Activated CD8-positive, alpha-beta memory T cell treated with anti-CD3 and anti-CD28 coated beads for 48 hours (primary cell): ENCODE results near the gene CNN2.

Experiments
- DNase-seq, 3 experiments: peaks; one replicate each; pipeline ENCODE4 v3.0.0-alpha.2; 2020; ENCODE audit warnings: low read depth in 2 of 3, low spot score in 2 of 3

CNN2 gene

DNA sequence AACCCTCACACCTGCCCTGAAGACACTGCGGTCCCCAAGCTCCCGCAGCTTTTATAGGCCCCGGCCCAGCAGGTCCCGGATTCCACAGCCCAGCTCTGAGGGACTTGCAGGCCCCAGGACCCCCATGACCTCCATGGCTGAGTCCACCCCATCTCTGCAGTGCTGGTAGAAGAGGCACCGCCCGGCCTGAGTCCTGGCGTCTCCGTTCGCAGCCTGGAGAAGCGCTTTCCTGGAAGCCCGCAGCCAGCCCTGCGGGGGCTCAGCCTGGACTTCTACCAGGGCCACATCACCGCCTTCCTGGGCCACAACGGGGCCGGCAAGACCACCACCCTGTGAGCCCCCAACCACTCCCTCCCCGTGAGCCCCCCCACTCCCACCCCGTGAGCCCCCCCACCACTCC, 22.7 kb downstream of the CNN2 start:
- DNase-seq = no peak

DNA sequence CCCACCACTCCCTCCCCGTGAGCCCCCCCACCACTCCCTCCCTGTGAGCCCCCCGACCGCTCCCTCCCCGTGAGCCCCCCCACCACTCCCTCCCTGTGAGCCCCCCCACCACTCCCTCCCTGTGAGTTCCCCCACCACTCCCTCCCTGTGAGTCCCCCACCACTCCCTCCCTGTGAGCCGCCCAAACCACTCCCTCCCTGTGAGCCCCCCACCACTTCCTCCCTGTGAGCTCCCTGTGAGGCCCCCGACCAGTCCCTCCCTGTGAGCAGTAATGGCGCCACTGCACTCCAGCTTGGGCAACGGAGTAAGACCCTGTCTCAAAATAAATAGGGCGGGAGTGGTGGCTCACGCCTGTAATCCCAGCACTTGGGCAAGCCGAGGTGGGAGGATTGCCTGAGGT, 23.4 kb downstream of the CNN2 start:
- DNase-seq = no peak

DNA sequence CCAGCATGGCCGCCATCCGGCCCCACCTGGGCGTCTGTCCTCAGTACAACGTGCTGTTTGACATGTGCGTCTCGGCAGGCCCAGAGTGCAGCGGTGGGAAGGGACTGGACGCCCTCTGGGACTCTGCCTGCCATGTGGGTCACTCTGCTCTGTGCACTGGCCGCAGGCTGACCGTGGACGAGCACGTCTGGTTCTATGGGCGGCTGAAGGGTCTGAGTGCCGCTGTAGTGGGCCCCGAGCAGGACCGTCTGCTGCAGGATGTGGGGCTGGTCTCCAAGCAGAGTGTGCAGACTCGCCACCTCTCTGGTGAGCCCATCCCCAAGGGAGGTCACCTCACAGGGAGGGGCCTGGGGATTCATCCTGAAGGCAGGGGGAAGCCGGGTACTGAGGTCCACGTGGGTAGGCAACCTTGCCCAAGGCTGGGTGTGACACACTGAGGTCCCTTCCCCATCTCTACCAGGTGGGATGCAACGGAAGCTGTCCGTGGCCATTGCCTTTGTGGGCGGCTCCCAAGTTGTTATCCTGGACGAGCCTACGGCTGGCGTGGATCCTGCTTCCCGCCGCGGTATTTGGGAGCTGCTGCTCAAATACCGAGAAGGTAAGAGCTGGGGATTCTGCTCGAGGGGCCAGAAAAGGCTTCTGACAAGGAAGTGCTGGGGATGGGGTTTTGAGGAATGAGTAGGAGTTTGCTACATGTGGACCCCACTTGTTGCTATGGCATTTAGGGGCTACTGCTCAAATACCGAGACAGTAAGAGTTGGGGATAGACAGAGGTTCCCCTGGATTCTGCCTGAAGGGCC, 24.8 kb downstream of the CNN2 start:
- DNase-seq = no peak

DNA sequence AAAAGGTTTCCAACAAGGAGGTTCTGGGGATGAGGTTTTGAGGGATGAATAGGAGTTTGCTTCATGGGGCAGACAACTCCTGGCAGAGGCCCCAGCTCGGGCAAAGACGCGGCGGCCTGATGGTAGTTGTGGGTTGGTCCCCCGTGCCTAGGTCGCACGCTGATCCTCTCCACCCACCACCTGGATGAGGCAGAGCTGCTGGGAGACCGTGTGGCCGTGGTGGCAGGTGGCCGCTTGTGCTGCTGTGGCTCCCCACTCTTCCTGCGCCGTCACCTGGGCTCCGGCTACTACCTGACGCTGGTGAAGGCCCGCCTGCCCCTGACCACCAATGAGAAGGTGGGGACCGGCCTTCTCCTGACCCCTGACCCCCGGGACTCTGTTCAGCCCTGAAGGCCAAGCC, 25.4 kb downstream of the CNN2 start:
- no peak for DNase-seq

DNA sequence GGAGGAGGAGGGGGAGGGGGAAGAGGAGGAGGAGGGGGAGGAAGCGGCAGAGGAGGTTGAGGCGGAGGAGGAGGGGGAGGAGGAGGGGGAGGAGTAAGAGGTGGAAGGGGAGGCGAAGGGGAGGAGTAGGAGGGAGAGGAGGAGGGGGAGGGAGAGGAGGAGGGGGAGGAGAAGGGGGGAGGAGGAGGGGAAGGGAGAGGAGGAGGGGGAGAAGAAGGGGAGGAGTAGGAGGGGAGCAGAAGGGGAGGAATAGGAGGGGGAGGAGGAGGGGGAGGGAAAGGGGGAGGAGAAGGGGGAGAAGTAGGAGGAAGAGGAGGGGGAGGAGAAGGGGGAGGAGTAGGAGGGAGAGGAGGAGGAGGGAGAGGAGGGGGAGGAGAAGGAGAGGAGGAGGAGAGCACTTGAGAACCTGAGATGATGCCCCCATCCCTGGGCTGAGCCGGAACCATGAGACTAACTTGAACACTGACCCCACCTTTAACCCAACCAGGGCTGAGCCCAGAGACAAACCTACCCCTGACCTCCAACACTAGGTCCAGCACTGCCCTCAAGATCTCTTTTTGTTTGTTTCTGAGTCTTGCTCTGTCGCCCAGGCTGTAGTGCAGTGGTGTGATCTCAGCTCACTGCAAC, 26.1 kb downstream of the CNN2 start:
- no peak for DNase-seq

DNA sequence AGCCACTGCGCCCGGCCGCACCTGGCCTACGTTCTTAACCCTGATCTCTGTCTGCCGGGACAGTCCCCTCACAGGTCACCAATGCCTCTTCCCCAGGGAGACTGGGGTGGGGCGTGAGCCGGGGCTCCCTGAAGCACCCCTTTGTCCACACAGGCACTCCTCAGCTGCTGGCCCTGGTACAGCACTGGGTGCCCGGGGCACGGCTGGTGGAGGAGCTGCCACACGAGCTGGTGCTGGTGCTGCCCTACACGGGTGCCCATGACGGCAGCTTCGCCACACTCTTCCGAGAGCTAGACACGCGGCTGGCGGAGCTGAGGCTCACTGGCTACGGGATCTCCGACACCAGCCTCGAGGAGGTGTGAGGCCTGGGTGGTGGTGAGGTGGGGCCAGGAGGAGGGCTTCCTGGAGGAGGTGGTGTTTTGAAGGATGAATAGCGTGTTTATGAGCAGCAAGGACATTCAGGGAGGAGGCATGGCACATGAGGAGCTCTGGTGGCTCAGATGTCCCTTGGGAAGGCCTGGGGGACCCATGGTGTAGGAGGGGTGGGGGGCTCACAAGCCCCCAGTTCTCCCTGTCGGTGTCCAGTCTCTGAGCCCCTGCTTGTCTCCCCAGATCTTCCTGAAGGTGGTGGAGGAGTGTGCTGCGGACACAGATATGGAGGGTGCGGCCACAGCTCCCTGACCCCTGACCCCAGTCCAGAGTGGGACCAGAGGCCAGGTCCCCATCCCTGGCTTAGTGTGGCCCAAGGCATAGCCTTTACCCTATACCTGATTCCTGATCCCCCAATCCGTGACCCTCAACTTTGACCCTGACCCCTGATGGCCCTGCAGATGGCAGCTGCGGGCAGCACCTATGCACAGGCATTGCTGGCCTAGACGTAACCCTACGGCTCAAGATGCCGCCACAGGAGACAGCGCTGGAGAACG, 27.0 kb downstream of the CNN2 start:
- no peak for DNase-seq

DNA sequence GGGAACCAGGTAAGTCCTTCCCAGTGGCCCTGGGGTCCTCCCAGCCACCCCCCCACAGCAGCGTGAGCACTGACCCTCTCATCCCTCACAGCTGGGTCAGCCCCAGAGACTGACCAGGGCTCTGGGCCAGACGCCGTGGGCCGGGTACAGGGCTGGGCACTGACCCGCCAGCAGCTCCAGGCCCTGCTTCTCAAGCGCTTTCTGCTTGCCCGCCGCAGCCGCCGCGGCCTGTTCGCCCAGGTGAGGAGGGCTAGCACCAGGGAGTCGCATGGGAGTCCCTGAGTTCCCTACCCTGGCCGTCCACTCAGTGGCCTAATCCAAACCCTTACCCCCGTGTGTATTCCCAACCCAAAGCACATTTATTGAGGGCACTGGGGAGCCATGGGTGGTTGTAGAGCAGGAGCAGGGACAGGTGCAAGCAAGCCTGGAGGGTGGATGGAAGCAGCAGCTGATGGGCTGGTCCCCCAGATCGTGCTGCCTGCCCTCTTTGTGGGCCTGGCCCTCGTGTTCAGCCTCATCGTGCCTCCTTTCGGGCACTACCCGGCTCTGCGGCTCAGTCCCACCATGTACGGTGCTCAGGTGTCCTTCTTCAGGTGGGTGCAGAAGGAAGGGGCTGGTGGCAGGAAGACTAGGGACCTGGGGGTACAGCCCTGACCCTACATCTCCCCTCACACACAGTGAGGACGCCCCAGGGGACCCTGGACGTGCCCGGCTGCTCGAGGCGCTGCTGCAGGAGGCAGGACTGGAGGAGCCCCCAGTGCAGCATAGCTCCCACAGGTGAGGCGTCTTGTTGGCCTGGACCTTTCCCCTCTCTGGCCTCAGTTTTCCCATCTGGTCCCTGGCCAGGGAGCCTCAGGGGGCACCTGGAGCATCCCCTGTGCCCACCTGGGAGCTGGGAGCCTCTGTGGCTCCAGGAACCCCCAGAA, 28.0 kb downstream of the CNN2 start:
- no peak for DNase-seq

DNA sequence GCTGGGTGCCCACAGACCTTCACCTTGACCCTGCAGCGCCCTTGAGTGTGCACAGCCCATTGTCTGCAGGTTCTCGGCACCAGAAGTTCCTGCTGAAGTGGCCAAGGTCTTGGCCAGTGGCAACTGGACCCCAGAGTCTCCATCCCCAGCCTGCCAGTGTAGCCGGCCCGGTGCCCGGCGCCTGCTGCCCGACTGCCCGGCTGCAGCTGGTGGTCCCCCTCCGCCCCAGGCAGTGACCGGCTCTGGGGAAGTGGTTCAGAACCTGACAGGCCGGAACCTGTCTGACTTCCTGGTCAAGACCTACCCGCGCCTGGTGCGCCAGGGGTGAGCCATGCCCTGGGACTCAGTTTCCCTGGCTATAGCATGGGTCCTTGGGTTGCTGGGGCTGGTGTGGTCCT, 28.6 kb downstream of the CNN2 start:
- DNase-seq = no peak

DNA sequence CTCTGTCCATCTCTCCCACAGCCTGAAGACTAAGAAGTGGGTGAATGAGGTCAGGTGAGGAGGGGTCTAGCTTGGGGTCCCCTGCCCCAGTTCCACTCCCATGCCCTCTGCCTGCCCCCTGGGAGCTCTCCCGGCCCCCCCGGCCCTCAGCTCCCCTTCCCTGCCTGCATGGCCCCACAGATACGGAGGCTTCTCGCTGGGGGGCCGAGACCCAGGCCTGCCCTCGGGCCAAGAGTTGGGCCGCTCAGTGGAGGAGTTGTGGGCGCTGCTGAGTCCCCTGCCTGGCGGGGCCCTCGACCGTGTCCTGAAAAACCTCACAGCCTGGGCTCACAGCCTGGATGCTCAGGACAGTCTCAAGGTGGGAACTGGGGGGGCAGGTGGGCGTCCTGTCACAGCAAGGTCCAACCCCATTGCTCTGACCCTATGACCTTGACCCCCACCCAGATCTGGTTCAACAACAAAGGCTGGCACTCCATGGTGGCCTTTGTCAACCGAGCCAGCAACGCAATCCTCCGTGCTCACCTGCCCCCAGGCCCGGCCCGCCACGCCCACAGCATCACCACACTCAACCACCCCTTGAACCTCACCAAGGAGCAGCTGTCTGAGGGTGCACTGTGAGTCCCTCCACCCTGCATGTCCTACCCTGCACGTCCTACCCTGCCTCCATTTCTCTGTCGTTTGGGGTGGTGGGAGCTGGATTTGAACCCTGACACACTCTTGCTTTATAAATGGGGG, 29.6 kb downstream of the CNN2 start:
- DNase-seq = no peak

DNA sequence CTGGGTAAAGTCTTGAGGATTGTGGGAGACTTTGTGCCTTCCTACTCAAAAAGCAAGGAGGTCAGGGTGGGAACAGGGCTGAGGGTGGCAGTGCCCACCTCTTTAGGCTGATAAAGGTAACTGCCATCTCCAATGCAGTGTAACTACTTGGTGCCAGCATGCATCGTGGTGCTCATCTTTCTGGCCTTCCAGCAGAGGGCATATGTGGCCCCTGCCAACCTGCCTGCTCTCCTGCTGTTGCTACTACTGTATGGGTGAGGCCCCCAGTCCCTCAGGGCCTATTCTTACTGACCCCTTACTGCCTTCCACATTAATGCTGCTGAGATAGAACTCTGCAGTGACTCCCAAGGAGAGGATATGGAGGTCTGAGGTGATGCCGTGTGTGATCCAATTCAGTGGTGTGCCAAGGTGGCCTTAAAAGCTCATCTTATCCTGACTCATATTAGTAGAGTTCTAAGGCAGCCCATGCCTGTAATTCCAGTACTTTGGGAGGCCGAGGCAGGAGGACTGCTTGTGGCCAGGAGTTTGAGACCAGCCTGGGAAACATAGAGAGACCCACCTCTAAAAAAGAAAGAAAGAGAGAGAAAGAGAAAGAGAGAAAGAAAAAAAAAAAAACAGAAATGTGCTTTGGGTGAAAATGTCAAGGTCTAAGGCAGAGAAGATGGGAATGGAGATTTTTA, 30.9 kb downstream of the CNN2 start:
- DNase-seq = no peak

DNA sequence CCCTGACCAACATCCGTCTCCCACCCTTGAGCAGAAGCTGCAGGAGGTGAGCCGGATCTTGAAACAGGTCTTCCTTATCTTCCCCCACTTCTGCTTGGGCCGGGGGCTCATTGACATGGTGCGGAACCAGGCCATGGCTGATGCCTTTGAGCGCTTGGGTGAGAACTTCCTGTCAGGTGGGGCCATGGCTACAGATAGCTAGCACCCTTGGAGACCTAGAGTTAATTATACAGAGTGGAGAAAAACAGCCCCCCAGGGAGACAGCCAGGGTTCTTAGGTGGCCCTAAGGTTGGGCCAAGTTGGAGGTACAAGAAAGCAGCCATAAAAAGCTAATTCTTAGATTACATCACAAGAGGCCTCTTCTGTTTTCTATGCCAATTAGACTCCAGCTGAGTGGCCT, 31.7 kb downstream of the CNN2 start:
- DNase-seq = no peak

DNA sequence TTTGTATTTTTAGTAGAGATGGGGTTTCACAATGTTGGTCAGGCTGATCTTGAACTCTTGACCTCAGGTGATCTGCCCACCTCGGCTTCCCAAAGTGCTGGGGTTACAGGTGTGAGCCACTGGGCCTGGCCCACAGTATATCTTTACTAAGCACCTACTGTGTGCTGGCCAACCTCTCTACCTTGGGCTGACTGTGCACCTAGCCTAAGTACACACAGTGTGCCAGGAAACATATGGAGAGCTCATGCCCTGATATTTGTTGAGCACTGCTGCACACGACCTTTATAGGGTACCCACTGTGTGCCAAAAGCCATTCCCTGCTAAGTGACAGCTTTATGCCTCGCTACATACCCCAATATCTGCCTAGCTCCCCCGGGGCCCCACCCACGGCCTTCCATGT, 34.3 kb downstream of the CNN2 start:
- no peak for DNase-seq

DNA sequence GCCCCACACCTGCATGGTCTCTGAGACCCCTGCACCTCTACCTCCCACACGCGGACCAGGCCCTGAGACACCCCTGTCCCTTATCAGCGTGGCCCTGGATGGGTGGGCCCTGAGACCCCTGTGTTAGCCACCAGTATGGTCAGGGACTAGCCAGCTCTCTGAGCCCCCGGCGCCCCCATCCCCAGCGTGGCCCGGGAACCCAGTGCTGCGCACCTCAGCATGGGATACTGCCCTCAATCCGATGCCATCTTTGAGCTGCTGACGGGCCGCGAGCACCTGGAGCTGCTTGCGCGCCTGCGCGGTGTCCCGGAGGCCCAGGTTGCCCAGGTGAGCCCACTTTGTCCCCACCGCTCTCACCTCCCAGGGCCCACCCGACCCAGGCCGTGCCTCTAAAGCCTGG, 35.6 kb downstream of the CNN2 start:
- DNase-seq = no peak

DNA sequence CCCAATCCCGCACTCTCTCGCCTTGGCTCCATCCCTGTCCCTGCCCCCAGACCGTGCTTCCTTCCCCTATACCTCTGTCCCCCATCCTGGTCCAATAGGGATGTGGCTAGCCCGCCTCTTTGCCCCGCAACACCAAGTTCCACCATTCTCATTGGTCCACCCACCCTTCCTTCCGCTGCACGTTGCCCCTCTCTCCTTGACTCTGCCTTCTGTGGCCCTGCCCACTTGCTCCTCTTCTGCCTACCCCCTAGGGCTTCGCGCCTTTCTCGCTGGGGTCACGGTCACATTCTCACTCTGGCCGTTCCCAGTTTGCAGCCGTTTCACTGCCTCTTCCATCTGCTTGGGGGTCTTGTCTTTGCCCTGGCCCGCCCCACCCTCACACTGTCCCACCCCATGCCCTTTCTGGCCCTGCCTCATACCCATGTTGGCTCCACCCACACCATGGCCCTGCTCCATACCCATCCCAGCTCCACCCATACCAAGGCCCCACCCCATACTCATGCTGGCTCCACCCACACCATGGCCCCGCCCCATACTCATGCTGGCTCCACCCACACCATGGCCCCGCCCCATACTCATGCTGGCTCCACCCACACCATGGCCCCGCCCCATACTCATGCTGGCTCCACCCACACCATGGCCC, 36.1 kb downstream of the CNN2 start:
- no peak for DNase-seq

DNA sequence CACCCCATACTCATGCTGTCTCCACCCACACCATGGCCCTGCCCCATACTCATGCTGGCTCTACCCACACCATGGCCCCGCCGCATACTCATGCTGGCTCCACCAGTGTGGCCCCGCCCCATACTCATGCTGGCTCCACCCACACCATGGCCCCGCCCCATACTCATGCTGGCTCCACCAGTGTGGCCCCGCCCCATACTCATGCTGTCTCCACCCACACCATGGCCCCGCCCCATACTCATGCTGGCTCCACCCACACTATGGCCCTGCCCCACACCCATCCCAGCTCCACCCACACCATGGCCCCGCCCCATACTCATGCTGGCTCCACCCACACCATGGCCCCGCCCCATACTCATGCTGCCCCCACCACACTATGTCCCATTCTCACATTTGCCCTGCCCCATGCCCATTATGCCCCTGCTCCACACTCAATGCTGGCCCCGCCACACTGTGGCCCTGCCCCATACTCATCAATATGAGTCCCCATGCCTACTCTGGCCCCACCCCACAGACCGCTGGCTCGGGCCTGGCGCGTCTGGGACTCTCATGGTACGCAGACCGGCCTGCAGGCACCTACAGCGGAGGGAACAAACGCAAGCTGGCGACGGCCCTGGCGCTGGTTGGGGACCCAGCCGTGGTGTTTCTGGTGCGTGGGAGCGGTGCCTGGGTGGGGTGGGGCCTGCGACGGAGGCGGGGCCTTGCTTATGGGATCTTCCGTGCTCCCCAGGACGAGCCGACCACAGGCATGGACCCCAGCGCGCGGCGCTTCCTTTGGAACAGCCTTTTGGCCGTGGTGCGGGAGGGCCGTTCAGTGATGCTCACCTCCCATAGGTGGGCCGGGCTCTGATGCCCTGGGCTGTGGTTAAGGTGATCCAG, 36.9 kb downstream of the CNN2 start:
- no peak for DNase-seq

DNA sequence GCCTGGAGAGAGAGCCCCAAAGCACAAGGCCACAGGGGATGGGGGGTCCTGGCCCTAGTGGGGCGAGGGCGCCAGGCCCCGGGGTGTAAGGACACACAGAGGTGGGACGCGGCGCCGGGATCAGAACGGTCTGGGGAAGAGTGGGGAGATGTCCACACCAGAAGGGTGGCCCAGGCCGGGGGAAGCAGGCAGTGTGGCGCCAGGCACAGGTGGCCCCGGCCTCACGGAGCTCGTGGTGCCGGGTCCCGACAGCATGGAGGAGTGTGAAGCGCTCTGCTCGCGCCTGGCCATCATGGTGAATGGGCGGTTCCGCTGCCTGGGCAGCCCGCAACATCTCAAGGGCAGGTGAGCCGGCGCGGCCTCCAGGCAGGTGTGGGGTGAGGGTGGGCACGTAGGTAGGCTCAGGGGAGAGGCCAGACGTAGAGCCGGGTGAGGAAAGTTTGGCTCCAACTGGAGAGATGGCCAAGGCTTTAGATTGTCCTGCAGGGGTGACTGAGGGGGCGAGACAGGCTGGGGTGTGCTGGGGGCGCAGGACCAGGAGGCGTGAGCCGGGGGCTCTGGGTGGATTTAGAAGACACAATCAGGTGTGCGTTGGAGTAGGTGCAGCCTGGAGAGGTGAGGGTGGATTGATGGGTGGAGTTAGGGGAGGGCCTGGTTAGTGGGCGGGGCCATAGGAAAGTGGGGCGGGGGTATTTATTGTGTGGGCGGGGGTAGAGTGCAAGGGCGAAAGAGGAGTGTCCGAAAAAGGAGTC, 37.7 kb downstream of the CNN2 start:
- no peak for DNase-seq
